OCI-LY7 (cell line): ENCODE results near the gene SULT6B1. TPM values are rescaled to one million over a fixed set of nuclear protein-coding genes. Genes with fewer than 3 reads are reported as not detected.

ENCODE experiments used
- BruUV-seq: library from RNA; stranded (reverse); fragments of 400-500 nt; replicated peaks from 2 replicates; lab custom pipeline; 2021; lab: Mats Ljungman, UMichigan
- CTCF ChIA-PET: fragments of 300-600 bp; sonication (Branson Sonifier 250); formaldehyde crosslinking; loops from one replicate; lab custom pipeline; 2022; ENCODE audit warnings: antibody characterized with exemption; ENCODE audit not compliant: unreplicated experiment; lab: Charles Lee
- POLR2A ChIA-PET: fragments of 300-600 bp; sonication (Branson Sonifier 250); formaldehyde crosslinking; loops from one replicate; lab custom pipeline; 2022; ENCODE audit warnings: antibody characterized with exemption; lab: Charles Lee
- DNase-seq: peaks from one replicate; pipeline ENCODE4 v3.0.0-alpha.2; 2015; ENCODE audit warnings: low spot score
- H2AFZ ChIP-seq: fragments of 200-600 bp; sonication (generic), shearing (Covaris generic); 2 replicates; pipeline ENCODE4 v1.6.1; 2014; ENCODE audit warnings: mild to moderate bottlenecking, antibody characterized with exemption, low read length, moderate library complexity
- H3K27ac ChIP-seq: fragments of 200-600 bp; sonication (generic); 2 replicates; pipeline ENCODE4 v1.5.1; 2014; ENCODE audit warnings: mixed run types, low read depth, mild to moderate bottlenecking, moderate library complexity, low read length, inconsistent platforms; ENCODE audit not compliant: poor library complexity, severe bottlenecking
- H3K36me3 ChIP-seq: fragments of 200-600 bp; sonication (generic); 2 replicates; pipeline ENCODE4 v1.6.1; 2014; ENCODE audit warnings: mild to moderate bottlenecking, antibody characterized with exemption, low read length, moderate library complexity, mixed read lengths; ENCODE audit not compliant: insufficient read depth
- H3K4me1 ChIP-seq: fragments of 200-600 bp; sonication (generic); 2 replicates; pipeline ENCODE4 v1.5.1; 2014; ENCODE audit warnings: mild to moderate bottlenecking, low read length; ENCODE audit not compliant: insufficient read depth, poor library complexity, severe bottlenecking
- H3K4me2 ChIP-seq: fragments of 200-600 bp; sonication (generic); 2 replicates; pipeline ENCODE4 v1.6.1; 2014; ENCODE audit warnings: mild to moderate bottlenecking, low read length
- H3K4me3 ChIP-seq: fragments of 200-600 bp; sonication (generic); 2 replicates; pipeline ENCODE4 v1.5.1; 2014; ENCODE audit warnings: mild to moderate bottlenecking, low read depth, low read length; ENCODE audit not compliant: poor library complexity, severe bottlenecking
- H3K79me2 ChIP-seq: fragments of 200-600 bp; sonication (generic); 2 replicates; pipeline ENCODE4 v1.6.1; 2016; ENCODE audit warnings: low read depth, mild to moderate bottlenecking, low read length, moderate library complexity, mixed read lengths; ENCODE audit not compliant: insufficient read depth
- H3K9me2 ChIP-seq: fragments of 200-600 bp; sonication (generic); 2 replicates; pipeline ENCODE4 v1.6.1; 2016; ENCODE audit warnings: mild to moderate bottlenecking, low read length, mixed read lengths; ENCODE audit not compliant: insufficient read depth
- H3K9me3 ChIP-seq: fragments of 200-600 bp; sonication (generic); 2 replicates; pipeline ENCODE4 v1.6.1; 2014; ENCODE audit warnings: mild to moderate bottlenecking, mixed run types, low read length, mixed read lengths
- H4K20me1 ChIP-seq: fragments of 200-600 bp; sonication (generic); 2 replicates; pipeline ENCODE4 v1.6.1; 2014; ENCODE audit warnings: mild to moderate bottlenecking, antibody characterized with exemption, low read length, moderate library complexity, mixed read lengths; ENCODE audit not compliant: insufficient read depth
- CTCF ChIP-seq: fragments of 200-600 bp; sonication (generic); conservative IDR thresholded peaks from 2 replicates; pipeline ENCODE4 v1.5.1; 2014; ENCODE audit warnings: mild to moderate bottlenecking, antibody characterized with exemption, low read length, moderate library complexity, mixed read lengths
- EZH2phosphoT487 ChIP-seq: fragments of 200-600 bp; sonication (generic); IDR thresholded peaks from 2 replicates; pipeline ENCODE4 v1.6.1; 2018; ENCODE audit warnings: low read depth, borderline replicate concordance, mild to moderate bottlenecking, mixed run types, antibody characterized with exemption, low read length, moderate library complexity, mixed read lengths
- intact Hi-C: fragments of 100-400 bp; cut with micrococcal nuclease; formaldehyde crosslinking; loops from one replicate; pipeline ENCODE4 v1.10.0; 2022; ENCODE audit not compliant: unreplicated experiment
- total RNA-seq, 2 experiments: library from RNA; depleted of rRNA in 1 of 2; stranded (reverse); fragments of >200 nt in 1 of 2; shearing (Covaris generic) in 1 of 2; gene quantifications; 2 replicates each; pipeline ENCODE4 v1.2.3, GENCODE V29; 2014 to 2022

SULT6B1 gene
- total RNA-seq, 2 experiments from 2014 or later = not detected

- TF ChIP-seq CTCF (no peak), EZH2phosphoT487 (no peak)
- Histone ChIP-seq H3K9me3 (no peaks in the 10 kb centered on the region), H3K36me3 (no peaks in the 10 kb centered on the region), H4K20me1 (no peaks in the 10 kb centered on the region), H3K79me2 (no peaks in the 10 kb centered on the region), H3K27ac (no peak overlapping the region), H3K4me1 (peaks cover under 1% of the 10 kb centered on the region), H3K9me2 (no peaks in the 10 kb centered on the region), H2AFZ (no peak overlapping the region), H3K4me3 (no peak overlapping the region), H3K4me2 (no peak overlapping the region)
- intact Hi-C loops = no loop called here
- no peak for DNase-seq
- BruUV-seq = no TSS peak
- POLR2A ChIA-PET = interaction anchor here (0.6 kb wide), 1 partner anchor 13 kb away, joined by 3 read pairs; no protein-coding TSS in a partner anchor
- CTCF ChIA-PET = no interaction called here
These were observed 38.7 kb downstream of the SULT6B1 start for GRCh38 chr2:37149626-37150322.

- Histone ChIP-seq H3K9me3 (no peaks in the 10 kb centered on the region), H3K27ac (no peak overlapping the region), H3K9me2 (no peaks in the 10 kb centered on the region), H3K36me3 (no peaks in the 10 kb centered on the region), H3K4me1 (no peaks in the 10 kb centered on the region), H4K20me1 (no peaks in the 10 kb centered on the region), H3K4me3 (no peak overlapping the region), H2AFZ (no peak overlapping the region), H3K79me2 (no peaks in the 10 kb centered on the region), H3K4me2 (no peak overlapping the region)
- TF ChIP-seq EZH2phosphoT487 = no peak
- no peak for TF ChIP-seq CTCF
- intact Hi-C loops = no loop called here
- ChIA-PET POLR2A (no interaction called here), CTCF (no interaction called here)
- no peak for DNase-seq
- BruUV-seq = no TSS peak
These were observed 40.1 kb downstream of the SULT6B1 start for GRCh38 chr2:37148325-37148724.

GRCh38 chr2:37146062-37146461, 42.4 kb downstream of the SULT6B1 start:
- Histone ChIP-seq H2AFZ (no peak overlapping the region), H3K36me3 (no peaks in the 10 kb centered on the region), H3K4me1 (no peaks in the 10 kb centered on the region), H3K4me2 (no peak overlapping the region), H3K9me2 (no peaks in the 10 kb centered on the region), H3K9me3 (no peaks in the 10 kb centered on the region), H4K20me1 (no peaks in the 10 kb centered on the region), H3K27ac (no peak overlapping the region), H3K4me3 (no peak overlapping the region), H3K79me2 (no peaks in the 10 kb centered on the region)
- ChIA-PET POLR2A (interaction anchor here (0.5 to 0.6 kb wide), 2 partner anchors 258 to 1872 kb away, joined by 3 read pairs; no protein-coding TSS in a partner anchor), CTCF (no interaction called here)
- DNase-seq = no peak
- intact Hi-C loops = no loop called here
- TF ChIP-seq CTCF = no peak
- TF ChIP-seq EZH2phosphoT487 = no peak
- no TSS peak for BruUV-seq
